NOMO-1 treated with dmso at 0.1 percent for 144 hours (cell line): ENCODE measurements around the gene DDX4.
"Not testable (repeated sequence)": the region's sequence is repeated elsewhere in the genome, so short reads cannot be mapped to it uniquely, and the experiment has no call there.

Experiments
- DNase-seq: peaks from one replicate; lab custom pipeline; 2025; ENCODE audit not compliant: unreplicated experiment; lab: John Stamatoyannopoulos, UW

Gene DDX4

DNA sequence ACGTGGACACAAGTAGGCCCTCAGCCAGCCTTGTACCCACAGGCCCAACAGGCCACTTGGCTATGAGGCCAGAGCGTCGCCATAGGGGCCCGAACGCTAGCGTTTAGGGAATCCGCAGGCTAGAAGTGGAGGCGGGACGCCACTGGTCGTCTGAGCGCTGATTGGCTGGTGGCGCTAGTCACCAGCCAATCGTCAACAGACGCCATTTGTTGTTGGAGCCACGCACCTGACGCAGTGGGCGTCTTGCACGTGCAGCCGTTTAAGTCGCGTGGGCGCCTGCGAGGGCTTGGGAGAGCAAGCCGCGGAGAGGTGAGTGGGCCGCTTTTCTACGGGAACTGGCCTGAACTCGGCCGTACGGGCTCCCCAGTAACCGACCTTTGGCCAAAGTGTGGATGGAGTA is at the start of gene DDX4:
Gene DDX4 (plus strand): TSS at position 269 of the 400 bp plus-strand sequence. CDS start 903 bp downstream, outside the sequence.
- no peak for DNase-seq

DNA sequence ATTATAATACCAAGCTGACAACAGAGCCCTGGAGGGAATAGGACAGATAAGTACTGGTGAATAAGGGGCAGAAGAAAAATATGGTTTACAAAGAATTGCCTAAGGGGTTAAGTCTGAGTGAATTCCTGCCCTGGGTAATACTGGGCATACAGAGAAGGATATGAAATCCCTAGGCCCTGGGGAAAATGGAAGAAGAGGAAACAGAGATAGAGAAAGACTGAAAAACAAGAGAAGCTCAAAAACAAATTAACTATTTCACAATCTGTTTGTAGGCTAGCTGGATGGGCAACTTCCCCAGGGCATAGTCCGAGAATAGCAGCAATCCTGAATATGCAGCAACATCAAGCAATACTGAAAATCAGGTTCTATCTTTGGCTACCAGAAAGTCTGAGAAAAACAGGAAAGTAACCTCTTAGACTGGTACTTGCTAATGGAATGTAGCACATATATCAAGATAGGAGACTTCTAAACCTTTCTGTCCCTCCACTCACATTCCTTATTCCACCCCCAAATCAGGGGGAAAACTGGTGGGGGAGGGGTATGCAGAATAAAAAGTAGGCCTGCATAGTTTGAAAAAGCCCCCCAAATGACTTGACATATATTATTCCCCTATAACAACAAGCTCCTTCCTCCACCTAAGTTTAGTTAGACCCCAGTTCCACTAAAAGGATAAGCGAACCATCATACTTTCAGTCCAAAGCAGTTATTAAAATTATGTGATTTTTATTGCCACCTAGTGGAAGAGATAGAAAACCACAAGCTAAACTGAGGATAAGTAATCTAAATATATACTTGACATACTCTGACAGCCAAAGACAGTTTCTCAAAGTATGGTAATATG is 46.4 kb upstream of the DDX4 start:
- DNase-seq: no peak

DNA sequence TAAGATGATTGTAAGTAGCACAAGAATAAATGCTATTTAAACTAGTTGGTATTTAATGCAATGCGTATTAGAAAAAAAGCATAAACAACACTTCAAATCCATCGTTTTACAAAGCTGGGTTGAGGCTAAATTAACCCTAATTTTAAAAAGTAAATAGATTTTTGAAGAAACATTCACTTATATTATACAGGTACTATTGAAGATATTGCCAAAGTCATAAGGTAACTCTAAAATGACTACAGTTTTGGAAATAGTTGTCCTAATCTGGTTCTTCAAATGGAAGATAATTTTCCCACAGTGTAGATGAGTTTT is 45.8 kb upstream of the DDX4 start:
- no peak for DNase-seq

DNA sequence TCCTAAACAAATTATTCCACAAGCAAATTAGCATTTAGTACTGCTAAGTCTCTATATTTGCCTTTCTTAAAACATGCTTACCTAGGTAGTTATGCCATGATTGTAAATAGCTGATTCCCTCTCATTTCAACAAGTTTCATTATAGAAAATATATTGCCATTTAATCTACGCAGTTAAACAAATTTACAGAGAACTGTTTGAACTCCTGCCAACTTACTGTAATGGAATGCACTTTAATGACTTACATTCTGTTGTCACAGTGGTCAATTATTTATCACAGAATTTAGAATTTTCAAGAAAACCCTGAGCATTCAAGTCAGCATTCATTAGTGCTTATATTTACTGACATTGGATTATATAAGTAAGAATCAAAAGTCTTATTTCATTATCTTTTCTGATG is 45.4 kb upstream of the DDX4 start:
- no peak for DNase-seq

DNA sequence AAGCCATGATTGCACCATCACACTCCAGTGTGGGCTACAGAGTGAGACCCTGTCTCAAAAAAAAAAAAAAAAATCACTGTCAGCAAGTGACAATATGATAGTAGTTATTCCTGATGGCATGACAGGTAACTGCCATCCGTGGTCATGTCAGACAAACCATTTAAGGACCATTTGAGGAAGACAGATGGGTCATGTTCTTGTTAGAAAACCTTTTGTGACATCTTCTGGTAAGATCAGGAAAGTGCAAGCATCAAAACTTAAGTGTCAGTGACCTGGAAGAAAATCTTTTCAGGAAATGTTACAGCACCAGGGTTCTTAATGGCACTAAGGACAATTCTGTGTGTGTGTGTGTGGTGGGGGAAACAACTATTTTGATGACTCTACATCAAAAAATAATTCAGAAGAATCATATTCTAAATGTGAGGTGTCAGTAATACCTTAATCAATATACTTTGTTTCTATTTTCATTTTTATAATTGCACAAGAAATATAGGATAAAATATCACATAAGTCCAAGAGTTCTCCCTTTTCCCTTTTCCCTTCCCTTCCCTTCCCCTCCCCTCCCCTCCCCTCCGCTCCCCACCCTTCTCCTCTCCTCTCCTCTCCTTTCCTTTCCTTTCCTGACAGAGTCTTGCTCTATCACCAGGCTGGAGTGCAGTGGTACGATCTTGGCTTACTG is 43.6 kb upstream of the DDX4 start:
- DNase-seq: no peak

DNA sequence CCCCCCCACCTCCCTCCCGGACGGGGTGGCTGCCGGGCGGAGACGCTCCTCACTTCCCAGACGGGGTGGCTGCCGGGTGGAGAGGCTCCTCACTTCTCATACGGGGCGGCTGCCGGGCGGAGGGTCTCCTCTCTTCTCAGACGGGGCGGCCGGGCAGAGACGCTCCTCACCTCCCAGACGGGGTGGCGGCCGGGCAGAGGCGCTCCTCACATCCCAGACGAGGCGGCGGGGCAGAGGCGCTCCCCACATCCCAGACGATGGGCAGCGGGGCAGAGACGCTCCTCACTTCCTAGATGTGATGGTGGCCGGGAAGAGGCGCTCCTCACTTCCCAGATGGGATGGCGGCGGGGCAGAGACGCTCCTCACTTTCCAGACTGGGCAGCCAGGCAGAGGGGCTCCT is 41.2 kb upstream of the DDX4 start:
- DNase-seq: not testable (repeated sequence)

DNA sequence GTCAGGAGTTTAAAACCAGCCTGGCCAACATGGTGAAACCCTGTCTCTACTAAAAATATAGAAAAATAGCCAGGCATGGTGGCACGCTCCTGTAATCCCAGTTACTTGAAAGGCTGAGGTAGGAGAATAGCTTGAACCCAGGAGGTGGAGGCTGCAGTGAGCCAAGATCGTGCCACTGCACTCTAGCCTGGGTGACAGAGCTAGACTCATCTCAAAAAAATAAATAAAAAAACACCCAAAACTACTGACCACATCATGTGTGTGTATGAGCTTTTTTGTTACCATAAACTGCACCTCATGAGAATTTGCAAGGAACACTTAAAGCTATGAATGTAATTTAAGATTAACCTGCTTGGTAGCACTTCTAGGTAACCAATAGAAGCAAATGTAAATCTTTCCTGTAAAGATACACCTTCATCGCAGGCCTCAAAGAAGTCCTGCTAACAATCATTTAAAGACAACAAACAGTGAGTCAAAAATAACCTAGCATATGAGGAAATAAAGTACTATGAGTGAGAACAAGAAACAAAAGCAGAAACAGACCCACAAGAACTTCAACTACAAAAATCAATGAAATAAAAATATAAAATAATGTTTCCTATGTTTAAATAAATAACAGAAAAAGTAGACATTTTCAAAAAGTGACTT is 38.7 kb upstream of the DDX4 start:
- no peak for DNase-seq

DNA sequence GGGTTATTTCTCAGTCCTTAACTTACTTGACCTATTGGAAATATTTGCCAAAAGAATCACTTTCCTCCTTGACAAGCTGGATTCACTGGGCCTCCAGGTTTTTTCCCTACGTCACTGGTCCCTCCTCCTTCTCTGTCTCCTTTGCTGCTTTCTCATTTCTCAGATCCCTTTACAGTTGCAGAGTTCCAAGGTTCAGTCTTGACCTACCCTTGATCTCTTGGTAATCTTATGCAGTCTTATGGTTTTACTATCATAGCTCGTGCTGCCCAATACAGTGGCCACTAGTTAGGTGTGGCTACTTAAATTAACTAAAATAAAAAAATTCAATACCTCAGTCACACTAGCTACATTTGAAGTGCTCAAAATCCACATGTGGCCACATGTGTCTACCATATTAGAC is 37.1 kb upstream of the DDX4 start:
- no peak for DNase-seq

DNA sequence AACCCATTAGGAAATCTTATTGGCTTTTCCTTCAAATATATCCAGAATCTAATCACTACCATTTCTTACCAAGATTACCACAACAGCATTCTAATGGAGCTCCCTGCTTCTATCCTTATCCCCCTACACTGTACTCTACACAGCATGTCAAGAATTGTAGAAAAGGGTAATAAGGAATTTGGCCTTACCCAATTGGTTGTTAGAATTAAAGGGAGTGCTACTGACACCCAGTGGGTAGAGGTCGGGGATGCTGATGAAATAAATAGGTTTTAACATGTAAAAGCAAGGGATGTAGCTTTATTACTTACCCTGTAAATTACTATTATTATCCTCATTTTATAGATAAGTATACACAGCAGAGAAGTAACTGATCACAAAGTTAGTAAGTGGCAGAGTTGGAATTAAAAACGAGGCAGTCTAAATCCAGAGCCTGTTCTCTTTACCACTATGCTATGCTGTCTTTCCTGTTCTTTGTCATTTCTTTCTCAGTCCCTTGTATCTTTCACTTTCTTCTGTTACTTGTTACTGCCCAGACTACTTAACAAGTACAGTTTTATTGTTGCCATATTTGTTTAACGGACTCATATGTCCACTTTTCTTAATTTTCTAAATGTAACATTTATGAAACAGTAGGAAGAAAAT is 36.3 kb upstream of the DDX4 start:
- no peak for DNase-seq

DNA sequence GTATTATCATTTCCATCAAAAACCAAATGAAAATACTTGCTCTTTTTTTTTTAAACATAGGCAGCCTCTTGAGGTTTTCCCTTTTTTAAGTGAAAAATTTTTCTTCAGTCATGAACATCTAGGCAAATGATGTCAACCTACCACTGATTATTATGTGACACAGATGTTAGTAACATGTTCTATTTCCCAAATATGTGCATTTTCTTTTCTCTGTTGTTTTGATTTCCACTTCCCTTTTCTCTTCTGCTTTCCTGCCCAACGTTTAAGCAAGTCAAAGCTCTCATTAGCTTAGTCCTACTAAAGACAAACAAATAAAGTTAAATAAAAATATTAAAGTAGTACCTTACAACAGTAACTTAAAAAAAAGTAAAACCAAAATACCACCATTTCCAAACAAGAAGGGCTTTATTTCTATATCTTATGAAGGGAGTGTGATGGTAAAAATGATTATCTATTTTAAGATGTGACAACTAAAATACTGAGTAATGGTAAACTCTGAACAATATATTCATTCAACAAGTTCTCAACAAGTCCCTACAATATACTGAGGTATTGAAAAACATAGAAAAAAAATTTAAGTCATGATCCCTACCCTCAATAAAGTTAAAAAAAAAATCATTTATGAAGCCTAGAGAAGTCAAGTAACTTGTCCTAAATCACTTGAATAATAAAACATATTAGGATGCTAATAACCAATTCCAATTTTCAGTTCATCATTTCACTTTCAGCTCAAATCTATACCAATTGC is 35.1 kb upstream of the DDX4 start:
- DNase-seq: no peak

DNA sequence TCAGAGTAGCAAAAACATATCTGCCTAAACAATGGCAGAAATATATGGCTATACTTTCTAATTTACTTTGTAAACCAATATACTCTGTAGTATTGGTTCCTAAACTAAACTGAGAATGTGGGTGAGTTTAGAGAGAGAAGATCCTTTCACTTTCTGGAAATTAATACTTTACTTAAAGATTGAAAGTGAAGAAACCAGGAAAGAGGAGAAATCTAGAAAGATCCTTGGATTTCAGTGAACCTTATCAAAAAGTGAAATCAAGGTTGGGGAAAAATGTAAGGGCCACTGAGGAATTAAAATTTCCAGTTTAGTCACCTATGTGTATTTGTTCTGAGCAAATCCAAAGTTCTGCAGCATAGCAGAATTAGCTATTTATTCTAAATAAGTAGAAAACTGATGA is 31.6 kb upstream of the DDX4 start:
- DNase-seq: no peak

DNA sequence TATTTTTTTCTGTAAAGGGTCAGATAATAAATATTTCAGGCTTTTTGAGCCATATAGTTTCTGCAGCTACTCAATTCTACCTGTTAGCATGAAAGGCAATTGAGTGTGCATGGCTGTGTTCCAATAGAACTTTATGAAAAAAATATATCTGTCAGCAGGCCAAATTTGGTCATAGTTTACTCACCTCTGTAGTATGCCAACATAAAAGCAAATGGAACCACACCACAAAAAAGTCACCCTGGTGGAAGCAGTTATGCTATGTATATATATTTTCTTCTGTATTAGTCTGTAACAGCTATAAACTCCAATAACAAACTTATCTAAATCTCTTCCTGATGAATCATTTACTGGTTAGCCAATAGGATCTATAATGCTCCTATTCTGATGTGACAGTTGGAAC is 29.1 kb upstream of the DDX4 start:
- DNase-seq: no peak

DNA sequence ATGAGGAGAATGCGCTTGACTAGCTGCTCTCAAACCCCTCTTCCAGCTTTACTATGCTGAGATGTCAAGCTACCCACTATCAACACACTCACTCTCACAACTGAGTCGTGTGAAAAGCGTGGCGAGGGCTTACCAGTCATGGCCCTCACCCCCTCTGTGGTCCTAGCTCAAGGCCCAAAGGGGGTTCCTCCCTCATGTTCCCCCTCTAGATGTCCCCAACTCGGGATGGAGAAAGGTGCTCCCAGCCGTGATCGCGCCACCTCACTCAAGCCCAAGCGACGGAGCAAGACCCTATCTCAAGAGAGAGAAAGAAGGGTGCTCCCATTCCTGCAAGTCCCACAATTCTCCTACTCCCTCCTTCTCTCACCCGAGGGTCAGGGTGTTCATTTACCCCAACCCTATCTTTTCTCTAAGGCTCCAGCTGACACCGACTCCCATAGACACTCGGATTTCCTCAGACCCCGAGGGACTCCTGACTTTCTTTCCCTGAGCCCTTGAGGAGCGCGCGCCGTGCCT is 26.3 kb upstream of the DDX4 start:
- no peak for DNase-seq

DNA sequence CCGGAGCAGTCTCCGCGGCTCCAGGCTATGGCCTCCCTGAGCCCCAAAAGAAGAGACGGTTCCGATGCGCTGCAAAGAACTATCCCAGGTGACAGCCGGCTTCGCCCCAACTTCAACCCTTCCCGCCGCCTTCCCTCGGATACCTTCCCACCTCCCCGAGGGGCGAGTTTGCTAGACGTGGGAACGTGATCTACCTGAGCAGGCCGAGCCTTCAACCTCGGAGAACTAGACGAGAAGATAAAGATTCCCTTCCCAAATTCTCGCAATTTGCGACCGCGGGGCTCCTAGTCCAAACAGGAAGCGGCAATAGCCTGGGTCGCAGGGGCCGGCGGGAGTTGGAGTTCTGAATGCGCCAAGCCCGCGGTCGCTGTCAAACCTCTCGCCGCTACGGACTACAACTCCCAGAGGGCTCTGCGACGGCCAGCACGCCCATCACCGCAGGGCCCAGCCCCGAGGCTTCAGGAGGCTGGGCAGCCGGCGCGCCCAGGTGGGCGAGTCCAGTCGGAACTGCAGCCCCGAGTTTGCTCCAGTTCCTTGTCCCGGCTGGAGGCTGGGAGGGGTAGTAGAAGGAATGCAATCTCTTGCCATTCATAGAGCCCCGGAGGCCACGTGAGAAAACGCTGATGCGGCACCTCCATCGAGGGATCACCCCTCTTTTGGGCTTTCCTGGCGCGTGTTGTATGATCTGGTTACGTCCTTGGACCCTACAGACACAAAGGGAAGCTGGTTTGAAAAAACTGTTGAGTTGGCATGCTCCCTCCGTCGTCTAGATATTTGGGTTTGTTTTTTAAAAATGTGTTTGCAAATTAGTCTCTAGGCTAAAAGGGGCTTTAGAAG is 25.6 kb upstream of the DDX4 start, which contains the start of gene SLC38A9:
Gene SLC38A9 (minus strand): TSS at position 302 of the 837 bp plus-strand sequence. CDS start 14,366 bp downstream, outside the sequence.
- DNase-seq: peak; percentile 98

DNA sequence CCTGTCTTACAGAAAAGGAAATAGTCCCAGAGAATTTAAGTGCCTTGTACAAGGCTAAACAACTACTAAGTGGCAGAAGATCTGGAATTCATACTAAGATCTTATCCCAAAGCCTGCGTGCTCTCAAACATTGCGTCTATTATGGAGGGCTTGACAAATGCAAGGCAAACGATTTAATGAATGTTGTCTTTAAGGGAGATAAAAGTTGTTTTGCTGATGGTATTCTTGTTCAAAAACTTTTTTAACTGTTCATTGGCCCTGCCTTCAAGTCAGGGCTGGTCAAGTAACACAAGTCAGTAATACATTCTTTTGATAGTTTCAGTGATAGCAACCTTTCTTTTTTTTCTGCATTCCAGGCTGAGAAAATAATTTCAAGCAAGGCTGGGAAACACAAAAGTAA is 24.0 kb upstream of the DDX4 start:
- DNase-seq: no peak

DNA sequence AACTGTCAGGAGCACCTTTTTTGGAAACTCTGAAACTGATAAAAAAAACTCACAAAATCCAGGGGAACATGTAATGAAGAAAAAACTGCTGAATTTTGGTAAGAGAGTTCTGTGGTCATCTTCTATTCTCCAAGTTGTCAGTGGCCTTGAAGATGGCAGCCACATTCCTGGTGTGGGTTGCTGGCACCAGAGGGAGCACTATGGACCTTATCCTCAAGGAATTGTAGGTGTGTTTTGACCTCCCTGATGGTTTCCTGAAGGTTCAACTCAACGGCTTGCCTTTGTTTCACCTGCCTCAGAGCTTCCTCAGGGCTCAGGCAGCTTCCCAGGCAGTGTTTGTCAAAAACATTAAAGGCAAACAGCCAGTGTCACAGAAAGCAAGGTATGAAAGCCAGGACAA is 23.5 kb upstream of the DDX4 start:
- no peak for DNase-seq

DNA sequence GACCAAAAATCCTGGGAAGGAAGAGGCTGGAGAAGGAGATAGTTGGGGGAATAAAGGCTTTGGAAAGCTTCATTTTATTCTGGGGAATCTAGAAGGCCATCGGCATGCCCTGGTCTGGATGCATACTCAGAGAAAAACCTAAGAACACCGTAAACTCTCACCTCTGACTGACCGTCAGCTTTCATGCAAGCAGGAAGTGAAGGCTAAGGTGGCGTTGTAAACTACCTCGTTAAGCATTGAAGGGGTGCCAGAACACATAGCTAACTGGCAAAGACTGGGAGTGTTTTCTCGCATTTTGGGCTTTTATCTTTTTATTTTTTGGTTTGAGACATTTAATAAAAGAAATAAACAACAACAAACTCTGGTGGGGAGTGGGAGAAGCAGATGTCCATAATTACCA is 23.1 kb upstream of the DDX4 start:
- DNase-seq: no peak

DNA sequence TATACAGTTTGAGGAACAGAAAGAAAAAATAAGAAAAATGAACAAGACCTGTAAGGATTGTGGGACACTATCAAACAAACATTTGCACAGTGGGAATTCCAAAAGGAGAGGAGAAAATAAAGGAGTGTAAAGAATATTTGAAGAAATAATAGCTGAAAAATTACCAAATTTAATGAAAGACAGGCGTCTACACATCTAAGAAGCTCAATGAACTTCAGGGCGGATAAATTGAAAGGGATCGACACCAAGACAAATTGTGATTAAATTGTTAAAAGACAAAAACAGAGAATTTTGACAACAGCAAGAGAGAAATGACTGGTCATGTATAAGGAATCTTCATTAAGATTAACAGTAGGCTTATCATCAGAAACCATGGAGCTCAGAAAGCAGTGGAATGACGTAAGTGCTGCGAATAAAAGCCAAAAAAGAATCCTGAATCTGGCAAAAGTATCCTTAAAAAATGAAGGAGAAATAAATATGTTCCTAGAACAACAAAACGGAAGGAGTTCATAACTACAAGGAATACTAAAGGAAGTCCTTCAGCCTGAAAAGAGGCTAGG is 22.3 kb upstream of the DDX4 start:
- DNase-seq: no peak

DNA sequence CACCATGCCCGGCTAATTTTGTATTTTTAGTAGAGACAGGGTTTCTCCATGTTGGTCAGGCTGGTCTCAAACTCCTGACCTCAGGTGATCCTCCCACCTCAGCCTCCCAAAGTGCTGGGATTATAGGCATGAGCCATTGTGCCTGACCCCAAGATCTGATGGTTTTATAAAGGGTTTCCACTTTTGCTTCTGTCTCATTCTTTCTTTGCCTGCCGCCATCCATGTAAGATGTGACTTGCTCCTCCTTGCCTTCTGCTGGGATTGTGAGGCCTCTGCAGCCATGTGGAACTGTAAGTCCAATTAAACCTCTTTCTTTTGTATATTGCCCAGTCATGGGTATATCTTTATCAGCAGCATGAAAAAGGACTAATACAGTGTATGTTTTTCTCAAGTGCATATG is 18.8 kb upstream of the DDX4 start:
- not testable (repeated sequence) for DNase-seq
